HL-60 (cell line): ENCODE measurements around the gene CDC42EP1.
A peak's percentile ranks its signal among the peaks of the same experiment; 100 is the strongest.

Experiments used
- GABPA ChIP-seq: IDR thresholded peaks from 2 replicates; pipeline ENCODE4 v1.6.1; 2012; ENCODE audit warnings: low read depth
- POLR2AphosphoS5 ChIP-seq: IDR thresholded peaks from 2 replicates; pipeline ENCODE4 v1.6.1; 2012; ENCODE audit warnings: low read depth
- REST ChIP-seq: IDR thresholded peaks from 2 replicates; pipeline ENCODE4 v1.6.1; 2012; ENCODE audit warnings: low read depth; ENCODE audit not compliant: insufficient replicate concordance
- SPI1 ChIP-seq: IDR thresholded peaks from 2 replicates; pipeline ENCODE4 v1.6.1; 2012; ENCODE audit warnings: low read depth, mild to moderate bottlenecking, borderline replicate concordance
- TF ChIP-seq, protein P1 (sequence below): IDR thresholded peaks from one replicate; pipeline ENCODE4 v1.5.1; 2011; ENCODE audit warnings: low read length, control low read depth, inconsistent platforms; ENCODE audit not compliant: insufficient read depth

- TF ChIP-seq, protein P1, sequence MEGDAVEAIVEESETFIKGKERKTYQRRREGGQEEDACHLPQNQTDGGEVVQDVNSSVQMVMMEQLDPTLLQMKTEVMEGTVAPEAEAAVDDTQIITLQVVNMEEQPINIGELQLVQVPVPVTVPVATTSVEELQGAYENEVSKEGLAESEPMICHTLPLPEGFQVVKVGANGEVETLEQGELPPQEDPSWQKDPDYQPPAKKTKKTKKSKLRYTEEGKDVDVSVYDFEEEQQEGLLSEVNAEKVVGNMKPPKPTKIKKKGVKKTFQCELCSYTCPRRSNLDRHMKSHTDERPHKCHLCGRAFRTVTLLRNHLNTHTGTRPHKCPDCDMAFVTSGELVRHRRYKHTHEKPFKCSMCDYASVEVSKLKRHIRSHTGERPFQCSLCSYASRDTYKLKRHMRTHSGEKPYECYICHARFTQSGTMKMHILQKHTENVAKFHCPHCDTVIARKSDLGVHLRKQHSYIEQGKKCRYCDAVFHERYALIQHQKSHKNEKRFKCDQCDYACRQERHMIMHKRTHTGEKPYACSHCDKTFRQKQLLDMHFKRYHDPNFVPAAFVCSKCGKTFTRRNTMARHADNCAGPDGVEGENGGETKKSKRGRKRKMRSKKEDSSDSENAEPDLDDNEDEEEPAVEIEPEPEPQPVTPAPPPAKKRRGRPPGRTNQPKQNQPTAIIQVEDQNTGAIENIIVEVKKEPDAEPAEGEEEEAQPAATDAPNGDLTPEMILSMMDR, result no peak
- TF ChIP-seq REST, result no peak
- TF ChIP-seq POLR2AphosphoS5, result no peak
- no peak for TF ChIP-seq GABPA
- TF ChIP-seq SPI1, result peak; percentile 75
These were observed 50.3 kb downstream of the CDC42EP1 start for GRCh38 chr22:37610480-37611129.
